Stimulated activated CD4-positive, alpha-beta T cell treated with anti-CD3 and anti-CD28 coated beads, TNF-alpha, amount 100 ng/mL, for 4 hours (primary cell): ENCODE measurements around the gene TMEM45A.
"Not testable (repeated sequence)": the region's sequence is repeated elsewhere in the genome, so short reads cannot be mapped to it uniquely, and the experiment has no call there.

Experiments
- DNase-seq, 3 experiments: peaks; one replicate each; pipeline ENCODE4 v3.0.0-alpha.2; 2020; ENCODE audit warnings: low read depth in 3 of 3

Gene TMEM45A

GRCh38 chr3:100492059-100493006 is at the start of gene TMEM45A:
TSS of gene TMEM45A (plus strand) at chr3:100492619. CDS start at chr3:100555212, 62,593 bp downstream.
- DNase-seq: peak; percentile 16 to 66 (median 65)

GRCh38 chr3:100443690-100444089 is 48.7 kb upstream of the TMEM45A start:
- DNase-seq: no peak

- DNase-seq: not testable (repeated sequence)
Measured at GRCh38 chr3:100447067-100447466, 45.4 kb upstream of the TMEM45A start.

- no peak for DNase-seq
Measured at GRCh38 chr3:100448079-100448478, 44.3 kb upstream of the TMEM45A start.

- no peak for DNase-seq
Measured at GRCh38 chr3:100449214-100449613, 43.2 kb upstream of the TMEM45A start.

- DNase-seq: no peak
Measured at GRCh38 chr3:100454677-100455076, 37.7 kb upstream of the TMEM45A start.

- no peak for DNase-seq
Measured at GRCh38 chr3:100455841-100456550, 36.4 kb upstream of the TMEM45A start.

GRCh38 chr3:100456745-100457144 is 35.7 kb upstream of the TMEM45A start:
- DNase-seq: no peak

GRCh38 chr3:100457811-100458210 is 34.6 kb upstream of the TMEM45A start:
- DNase-seq: no peak

- no peak for DNase-seq
Measured at GRCh38 chr3:100458814-100459213, 33.6 kb upstream of the TMEM45A start.

GRCh38 chr3:100463002-100463401 is 29.4 kb upstream of the TMEM45A start:
- DNase-seq: no peak

- DNase-seq: no peak
Measured at GRCh38 chr3:100463646-100464155, 28.7 kb upstream of the TMEM45A start.

- no peak for DNase-seq
Measured at GRCh38 chr3:100465892-100466777, 26.3 kb upstream of the TMEM45A start.

GRCh38 chr3:100467133-100467532 is 25.3 kb upstream of the TMEM45A start:
- no peak for DNase-seq

GRCh38 chr3:100468676-100469075 is 23.7 kb upstream of the TMEM45A start:
- no peak for DNase-seq

- DNase-seq: no peak
Measured at GRCh38 chr3:100470951-100471350, 21.5 kb upstream of the TMEM45A start.

GRCh38 chr3:100471444-100471843 is 21.0 kb upstream of the TMEM45A start:
- DNase-seq: no peak

- DNase-seq: not testable (repeated sequence)
Measured at GRCh38 chr3:100477851-100478360, 14.5 kb upstream of the TMEM45A start.

GRCh38 chr3:100478521-100478920 is 13.9 kb upstream of the TMEM45A start:
- DNase-seq: not testable (repeated sequence)

- DNase-seq: no peak
Measured at GRCh38 chr3:100480081-100480480, 12.3 kb upstream of the TMEM45A start.

GRCh38 chr3:100482176-100482575 is 10.2 kb upstream of the TMEM45A start:
- no peak for DNase-seq
